H1 (cell line): Measurements from ENCODE around the gene NDUFS8. TPM values are rescaled to one million over a fixed set of nuclear protein-coding genes. Genes with fewer than 3 reads are reported as not detected.

Experiments used
- CTCF ChIA-PET: fragments of 300-600 bp; sonication (Branson Sonifier 250); formaldehyde crosslinking; loops from one replicate; lab custom pipeline; 2021; ENCODE audit not compliant: partially characterized antibody; lab: Charles Lee
- POLR2A ChIA-PET: fragments of 300-600 bp; sonication (Branson Sonifier 250); formaldehyde crosslinking; loops from one replicate; lab custom pipeline; 2021; ENCODE audit warnings: inconsistent platforms; ENCODE audit not compliant: partially characterized antibody; lab: Charles Lee
- DNase-seq, 2 experiments: peaks; one replicate each; pipeline versions ENCODE4 v3.0.0 to v3.0.0-alpha.2; 2010 to 2022; ENCODE audit warnings: low spot score in 2 of 2, low read depth in 1 of 2, mixed read lengths in 1 of 2
- FAIRE-seq: peaks from 2 replicates; lab custom pipeline; 2011; peaks lifted over from hg19 to GRCh38; lab: Jason Lieb, UNC
- H2AFZ ChIP-seq: 2 replicates; pipeline ENCODE4 v1.8.1; 2012; ENCODE audit warnings: low read length, inconsistent platforms
- H2AK5ac ChIP-seq: 2 replicates; pipeline ENCODE4 v1.6.1; 2013; ENCODE audit warnings: low read depth, low read length
- H2BK120ac ChIP-seq: replicated peaks from 2 replicates; pipeline ENCODE3; 2013; ENCODE audit warnings: low read depth, low read length, inconsistent platforms
- H2BK12ac ChIP-seq: 2 replicates; pipeline ENCODE4 v1.6.1; 2013; ENCODE audit warnings: low read depth, low read length
- H2BK15ac ChIP-seq: 2 replicates; pipeline ENCODE4 v1.6.1; 2013; ENCODE audit warnings: low read length
- H2BK20ac ChIP-seq: 2 replicates; pipeline ENCODE4 v1.6.1; 2013; ENCODE audit warnings: low read length
- H2BK5ac ChIP-seq: 2 replicates; pipeline ENCODE4 v1.6.1; 2013; ENCODE audit warnings: low read depth, low read length
- H3K14ac ChIP-seq: 2 replicates; pipeline ENCODE4 v1.6.1; 2013; ENCODE audit warnings: inconsistent platforms; ENCODE audit not compliant: insufficient read length
- H3K18ac ChIP-seq: 2 replicates; pipeline ENCODE4 v1.6.1; 2013; ENCODE audit warnings: low read length; ENCODE audit errors: extremely low read depth
- H3K23ac ChIP-seq: 2 replicates; pipeline ENCODE4 v1.6.1; 2013; ENCODE audit warnings: inconsistent platforms; ENCODE audit not compliant: insufficient read length
- H3K23me2 ChIP-seq: 2 replicates; pipeline ENCODE4 v1.6.1; 2013; ENCODE audit warnings: low read depth, low read length
- H3K27ac ChIP-seq: 2 replicates; pipeline ENCODE4 v1.6.1; 2011; ENCODE audit warnings: low read depth, low read length, inconsistent platforms
- H3K27me3 ChIP-seq, 4 experiments: replicated peaks in 1 of 4; 1 replicate in 1 of 4; 2 replicates in 3 of 4; pipeline versions ENCODE4 v1.6.1 to v1.8.1; 2011 to 2013; ENCODE audit warnings: low read length in 3 of 4, mild to moderate bottlenecking in 3 of 4, inconsistent platforms in 2 of 4, mixed read lengths in 2 of 4, moderate library complexity in 1 of 4; ENCODE audit not compliant: control insufficient read depth in 3 of 4, insufficient read depth in 3 of 4; ENCODE audit errors: extremely low read depth in 1 of 4
- H3K36me3 ChIP-seq, 4 experiments: 2 replicates each; pipeline versions ENCODE4 v1.6.1 to v1.8.1; 2011 to 2013; ENCODE audit warnings: mild to moderate bottlenecking in 4 of 4, low read length in 3 of 4, moderate library complexity in 2 of 4, control low read depth in 1 of 4, inconsistent platforms in 1 of 4; ENCODE audit not compliant: insufficient read depth in 4 of 4, control insufficient read depth in 2 of 4
- H3K4ac ChIP-seq: replicated peaks from 2 replicates; pipeline ENCODE3; 2013; ENCODE audit warnings: low read length, low read depth, mixed read lengths, inconsistent platforms; ENCODE audit not compliant: insufficient read length
- H3K4me1 ChIP-seq, 4 experiments: replicated peaks in 1 of 4; 1 replicate in 1 of 4; 2 replicates in 3 of 4; pipeline versions ENCODE4 v1.6.1 to v1.8.1; 2011 to 2013; ENCODE audit warnings: low read length in 3 of 4, inconsistent platforms in 2 of 4, mixed read lengths in 1 of 4; ENCODE audit not compliant: insufficient read depth in 4 of 4, control insufficient read depth in 3 of 4
- H3K4me2 ChIP-seq, 2 experiments: 2 replicates each; pipeline versions ENCODE4 v1.6.1 to v1.8.1; 2011 to 2013; ENCODE audit warnings: low read depth in 2 of 2, low read length in 2 of 2, control low read depth in 1 of 2, inconsistent platforms in 1 of 2, mild to moderate bottlenecking in 1 of 2; ENCODE audit not compliant: insufficient read depth in 1 of 2
- H3K4me3 ChIP-seq, 4 experiments: fragments of 200-600, 300-600 bp in 1 of 4; sonication (generic), shearing (Covaris generic), sonication (Bioruptor Twin) in 1 of 4; 2 replicates each; pipeline versions ENCODE4 v1.5.1 to v1.8.1; 2011 to 2016; ENCODE audit warnings: low read length in 4 of 4, low read depth in 3 of 4, control low read depth in 2 of 4, inconsistent platforms in 2 of 4, mild to moderate bottlenecking in 2 of 4, mixed read lengths in 1 of 4, moderate library complexity in 1 of 4; ENCODE audit not compliant: insufficient read depth in 2 of 4; ENCODE audit errors: extremely low read depth in 1 of 4
- H3K56ac ChIP-seq: replicated peaks from 2 replicates; pipeline ENCODE3; 2013; ENCODE audit warnings: low read depth, mild to moderate bottlenecking, mixed read lengths, low read length, inconsistent platforms; ENCODE audit not compliant: insufficient read length
- H3K79me1 ChIP-seq: 2 replicates; pipeline ENCODE4 v1.6.1; 2013; ENCODE audit warnings: low read depth, low read length, control low read depth
- H3K79me2 ChIP-seq, 2 experiments: 2 replicates each; pipeline versions ENCODE4 v1.6.1 to v1.8.1; 2012 to 2013; ENCODE audit warnings: low read length in 2 of 2, mild to moderate bottlenecking in 2 of 2, inconsistent platforms in 1 of 2; ENCODE audit not compliant: insufficient read depth in 2 of 2, control insufficient read depth in 1 of 2
- H3K9ac ChIP-seq, 4 experiments: replicated peaks in 1 of 4; 1 replicate in 1 of 4; 2 replicates in 3 of 4; pipeline versions ENCODE4 v1.6.1 to v1.8.1; 2011 to 2013; ENCODE audit warnings: low read depth in 3 of 4, low read length in 3 of 4, control low read depth in 2 of 4, mild to moderate bottlenecking in 2 of 4, moderate library complexity in 2 of 4, inconsistent platforms in 1 of 4; ENCODE audit errors: extremely low read depth in 1 of 4
- H3K9me3 ChIP-seq, 2 experiments: 2 replicates each; pipeline versions ENCODE4 v1.6.1 to v1.8.1; 2012 to 2013; ENCODE audit warnings: mild to moderate bottlenecking in 2 of 2, moderate library complexity in 2 of 2, control low read depth in 1 of 2, inconsistent platforms in 1 of 2, low read depth in 1 of 2, low read length in 1 of 2, mixed read lengths in 1 of 2; ENCODE audit not compliant: insufficient read depth in 2 of 2
- H4K20me1 ChIP-seq, 2 experiments: replicated peaks in 1 of 2; 2 replicates each; pipeline versions ENCODE3 to v1.8.1; 2011 to 2013; ENCODE audit warnings: inconsistent platforms in 2 of 2, low read length in 2 of 2, mild to moderate bottlenecking in 1 of 2; ENCODE audit not compliant: insufficient read depth in 2 of 2, control insufficient read depth in 1 of 2
- H4K5ac ChIP-seq: 2 replicates; pipeline ENCODE4 v1.6.1; 2013; ENCODE audit warnings: low read length, low read depth, mixed read lengths, inconsistent platforms; ENCODE audit not compliant: insufficient read length
- H4K8ac ChIP-seq: 2 replicates; pipeline ENCODE4 v1.8.0; 2013; ENCODE audit warnings: mild to moderate bottlenecking, moderate library complexity, low read length, inconsistent platforms; ENCODE audit not compliant: insufficient read depth; ENCODE audit errors: extremely low read depth
- H4K91ac ChIP-seq: replicated peaks from 2 replicates; pipeline ENCODE3; 2013; ENCODE audit warnings: low read length, mixed read lengths, inconsistent platforms; ENCODE audit not compliant: insufficient read length
- CTCF ChIP-seq, 3 experiments: IDR thresholded peaks; 1 replicate in 2 of 3; 2 replicates in 1 of 3; pipeline versions ENCODE4 v1.5.1 to v1.6.1; 2011; ENCODE audit warnings: low read length in 3 of 3, mild to moderate bottlenecking in 3 of 3, inconsistent platforms in 2 of 3, low read depth in 1 of 3, moderate library complexity in 1 of 3; ENCODE audit not compliant: insufficient read depth in 1 of 3; ENCODE audit errors: control extremely low read depth in 1 of 3
- RAD21 ChIP-seq, 2 experiments: IDR thresholded peaks in 1 of 2; conservative IDR thresholded peaks in 1 of 2; 2 replicates each; pipeline ENCODE4 v1.6.1; 2011; ENCODE audit warnings: low read depth in 2 of 2, low read length in 2 of 2, improper control_type of control experiment in 1 of 2, inconsistent platforms in 1 of 2, mild to moderate bottlenecking in 1 of 2, moderate library complexity in 1 of 2
- YY1 ChIP-seq: IDR thresholded peaks from 2 replicates; pipeline ENCODE4 v1.6.1; 2011; ENCODE audit warnings: low read depth, mild to moderate bottlenecking, low read length
- WGBS, 2 experiments: shearing (Covaris generic) in 1 of 2; methylation state at CpG; one replicate each; pipeline versions ENCODE4 v1.1.6 to v1.1.7; 2013 to 2015; ENCODE audit warnings: low lambda C conversion rate in 2 of 2, mixed read lengths in 2 of 2, inconsistent platforms in 1 of 2, low coverage in 1 of 2, missing lambda C conversion rate in 1 of 2; ENCODE audit not compliant: insufficient replicate concordance in 2 of 2, insufficient coverage in 1 of 2, insufficient read length in 1 of 2; ENCODE audit errors: extremely low coverage in 1 of 2, missing lambda C conversion rate in 1 of 2; 5-methylcytosine and 5-hydroxymethylcytosine counted together
- polyA plus RNA-seq, 7 experiments: library from polyadenylated mRNA; depleted of rRNA in 3 of 7; stranded (reverse) in 5 of 7; unstranded in 2 of 7; fragments of >200 nt in 5 of 7; fragments of 200-250 nt in 2 of 7; gene quantifications; 1 replicate in 5 of 7; 2 replicates in 1 of 7; 4 replicates in 1 of 7; pipeline versions ENCODE4 v1.2.1 to v1.2.3, GENCODE V29; 2011 to 2013; ENCODE audit warnings: missing spikeins in 2 of 7, mixed read lengths in 2 of 7
- total RNA-seq: library from RNA; stranded (reverse); fragmentation: NEBNext Ultra II Directional; extraction: Animal tissue kit (Norgen Biotek cat#: 25700); gene quantifications from 2 replicates; pipeline ENCODE4 v1.2.1, GENCODE V29; 2021

The NDUFS8 gene
- total and polyA plus RNA-seq, 2 of the 8 experiments (the other 6 are each of a cell fraction or from before 2014, with no cell fraction given) = 182 to 291 TPM

DNA sequence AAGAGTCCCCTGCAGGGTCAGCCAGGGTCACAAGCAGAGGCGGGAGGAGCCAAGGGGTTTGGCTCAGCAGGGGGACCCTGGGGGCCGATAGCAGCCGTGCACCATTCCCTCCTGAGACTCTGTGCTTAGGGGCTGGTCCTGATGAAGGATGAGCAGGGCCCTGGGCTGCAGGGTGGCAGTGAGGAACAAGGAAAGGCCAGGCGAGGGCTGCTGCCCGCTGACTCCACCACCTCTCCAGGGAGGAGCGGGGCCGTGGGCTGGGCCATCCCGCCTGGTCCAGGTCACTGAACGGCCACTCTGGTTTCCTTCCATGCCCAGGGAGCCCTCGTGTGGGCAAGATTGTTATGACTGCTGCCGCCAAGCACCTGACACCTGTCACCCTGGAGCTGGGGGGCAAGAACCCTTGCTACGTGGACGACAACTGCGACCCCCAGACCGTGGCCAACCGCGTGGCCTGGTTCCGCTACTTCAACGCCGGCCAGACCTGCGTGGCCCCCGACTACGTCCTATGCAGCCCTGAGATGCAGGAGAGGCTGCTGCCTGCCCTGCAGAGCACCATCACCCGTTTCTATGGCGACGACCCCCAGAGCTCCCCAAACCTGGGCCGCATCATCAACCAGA lies 9.2 kb upstream of the NDUFS8 start:
- Histone ChIP-seq H2AK5ac (no peak overlapping the region), H2BK5ac (no peak overlapping the region), H2BK12ac (no peak overlapping the region), H4K8ac (no peak overlapping the region), H3K4me3 (no peak overlapping the region), H3K23me2 (no peaks in the 10 kb centered on the region), H4K5ac (no peak overlapping the region), H3K14ac (no peak overlapping the region), H4K20me1 (no peaks in the 10 kb centered on the region), H3K36me3 (no peaks in the 10 kb centered on the region), H3K9me3 (no peaks in the 10 kb centered on the region), H3K79me1 (no peaks in the 10 kb centered on the region), H3K56ac (no peak overlapping the region), H3K27ac (no peak overlapping the region), H4K91ac (no peak overlapping the region), H2AFZ (no peak overlapping the region), H2BK20ac (no peak overlapping the region), H3K4me2 (no peak overlapping the region), H3K27me3 (no peaks in the 10 kb centered on the region), H3K4ac (no peak overlapping the region), H2BK120ac (no peak overlapping the region), H3K18ac (no peak overlapping the region), H3K23ac (no peak overlapping the region), H2BK15ac (no peak overlapping the region), H3K79me2 (no peaks in the 10 kb centered on the region), H3K4me1 (peaks cover 0 to 12% (median 4%) of the 10 kb centered on the region in 4 experiments; a peak in 4 of 7 replicates), H3K9ac (no peak overlapping the region)
- no peak for DNase-seq
- 88% methylated on average over 22 of the region's 27 CpGs; no CpG with 5 or more reads in 1 of the 2 experiments for WGBS, 2 experiments
- TF ChIP-seq CTCF (IDR thresholded peaks at IDR 0.05; ENCODE audit: control extremely low read depth in 1 of 3, insufficient read depth in 1 of 3, low read depth in 1 of 3, low read length in 3 of 3) (peak in 2 of 3 experiments; percentile 39 to 54; a peak in 3 of 4 replicates), RAD21 (IDR thresholded peaks at IDR 0.05 in 1 of 2, conservative IDR thresholded peaks at IDR 0.05 in 1 of 2; ENCODE audit: low read depth in 2 of 2, low read length in 2 of 2) (peak; percentile 41 to 47), YY1 (no peak)
- no peak for FAIRE-seq
- ChIA-PET POLR2A (interaction anchor here (0.8 to 3.8 kb wide), 7 partner anchors 8 to 188 kb away, joined by 3 to 17 read pairs (median 3); partner anchors contain the start of gene ALDH3B1), CTCF (interaction anchor here (0.6 to 4.3 kb wide), 11 partner anchors 10 to 316 kb away, joined by 3 to 40 read pairs (median 4); partner anchors contain the start of genes ALDH3B1, NDUFS8 and UNC93B1)
